Right lung (tissue), 5 donors: ENCODE measurements around the gene DIPK1B. TPM values are rescaled to one million over a fixed set of nuclear protein-coding genes. Genes with fewer than 3 reads are reported as not detected.

ENCODE experiments used
- DNase-seq, 2 donors: peaks; one replicate each; pipeline ENCODE4 v3.0.0-alpha.2; 2013
- polyA plus RNA-seq, 5 donors: library from polyadenylated mRNA; unstranded; fragments of 120-200 nt; gene quantifications; one replicate each; pipeline versions ENCODE4 v1.2.1 to v1.2.3, GENCODE V29; 2013; ENCODE audit warnings: inconsistent platforms in 1 of 5, low replicate concordance in 1 of 5; ENCODE audit not compliant: insufficient read length in 5 of 5, insufficient read depth in 1 of 5

DIPK1B gene
- polyA plus RNA-seq, 5 donors: 22.7 to 47.6 (median 29.8) TPM

GRCh38 chr9:136671646-136672430, 40.5 kb upstream of the DIPK1B start:
- no peak for DNase-seq

- no peak for DNase-seq
Measured at GRCh38 chr9:136672431-136673087, 39.8 kb upstream of the DIPK1B start.

- DNase-seq: no peak
Measured at GRCh38 chr9:136673088-136673974, 39.0 kb upstream of the DIPK1B start.

- DNase-seq: no peak
Measured at GRCh38 chr9:136673975-136674785, 38.2 kb upstream of the DIPK1B start.

- no peak for DNase-seq
Measured at GRCh38 chr9:136674786-136675349, 37.5 kb upstream of the DIPK1B start.

GRCh38 chr9:136675477-136676296, 36.7 kb upstream of the DIPK1B start:
- no peak for DNase-seq

GRCh38 chr9:136676297-136676794, 36.0 kb upstream of the DIPK1B start:
- DNase-seq: no peak

GRCh38 chr9:136676920-136677686, 35.3 kb upstream of the DIPK1B start:
- no peak for DNase-seq

- no peak for DNase-seq
Measured at GRCh38 chr9:136678034-136678433, 34.3 kb upstream of the DIPK1B start.

GRCh38 chr9:136678624-136679023, 33.7 kb upstream of the DIPK1B start:
- DNase-seq: no peak

GRCh38 chr9:136679431-136679941, 32.9 kb upstream of the DIPK1B start:
- no peak for DNase-seq

- no peak for DNase-seq
Measured at GRCh38 chr9:136681029-136681428, 31.3 kb upstream of the DIPK1B start.

- no peak for DNase-seq
Measured at GRCh38 chr9:136681945-136682699, 30.2 kb upstream of the DIPK1B start.

- DNase-seq: no peak
Measured at GRCh38 chr9:136682710-136683109, 29.7 kb upstream of the DIPK1B start.

GRCh38 chr9:136683173-136683745, 29.1 kb upstream of the DIPK1B start:
- no peak for DNase-seq

- no peak for DNase-seq
Measured at GRCh38 chr9:136683755-136684154, 28.6 kb upstream of the DIPK1B start.

- no peak for DNase-seq
Measured at GRCh38 chr9:136684339-136684738, 28.0 kb upstream of the DIPK1B start.

- DNase-seq: no peak
Measured at GRCh38 chr9:136684799-136685198, 27.6 kb upstream of the DIPK1B start.
